ENCODE measurements around the gene SOBP.

SOBP gene

GRCh38 chr6:107706516-107707115 lies 216.7 kb downstream of the SOBP start:
- no peaks in the 10 kb centered on the region for H3K9me3 ChIP-seq (ENCODE audit: insufficient read depth, low read length)
- no peak overlapping the region for H3K27ac ChIP-seq (ENCODE audit: low read length)
- no peaks in the 10 kb centered on the region for H3K36me3 ChIP-seq (replicated peaks; ENCODE audit: low read depth, low read length)
- no peaks in the 10 kb centered on the region for H3K79me2 ChIP-seq (ENCODE audit: low read length)
- H3K9ac ChIP-seq (ENCODE audit: low read length) = no peak overlapping the region
- no peak for TF ChIP-seq EZH2phosphoT487 (IDR thresholded peaks at IDR 0.05; ENCODE audit: low read depth)
- TF ChIP-seq CTCF (IDR thresholded peaks at IDR 0.05; ENCODE audit: low read depth, low read length) = no peak
- no peaks in the 10 kb centered on the region for H4K20me1 ChIP-seq (ENCODE audit: insufficient read depth, low read length)
- peaks cover 12% of the 10 kb centered on the region for H3K4me1 ChIP-seq (ENCODE audit: low read length)
- H3K27me3 ChIP-seq (ENCODE audit: low read depth, low read length) = no peaks in the 10 kb centered on the region
- no peak overlapping the region for H3K4me2 ChIP-seq (ENCODE audit: low read length)
- H2AFZ ChIP-seq (ENCODE audit: low read depth, low read length) = no peak overlapping the region
- no peak overlapping the region for H3K4me3 ChIP-seq (ENCODE audit: low read length)

GRCh38 chr6:107707346-107708275 lies 217.7 kb downstream of the SOBP start:
- Histone ChIP-seq H3K27ac (ENCODE audit: low read length) (no peak overlapping the region), H3K9me3 (ENCODE audit: insufficient read depth, low read length) (no peaks in the 10 kb centered on the region), H3K9ac (ENCODE audit: low read length) (no peak overlapping the region), H3K4me3 (ENCODE audit: low read length) (no peak overlapping the region), H3K27me3 (ENCODE audit: low read depth, low read length) (no peaks in the 10 kb centered on the region), H3K4me1 (ENCODE audit: low read length) (peaks cover 17% of the 10 kb centered on the region), H3K36me3 (replicated peaks; ENCODE audit: low read depth, low read length) (no peaks in the 10 kb centered on the region), H3K79me2 (ENCODE audit: low read length) (no peaks in the 10 kb centered on the region), H4K20me1 (ENCODE audit: insufficient read depth, low read length) (no peaks in the 10 kb centered on the region), H2AFZ (ENCODE audit: low read depth, low read length) (no peak overlapping the region), H3K4me2 (ENCODE audit: low read length) (no peak overlapping the region)
- TF ChIP-seq CTCF (IDR thresholded peaks at IDR 0.05; ENCODE audit: low read depth, low read length) (no peak), EZH2phosphoT487 (IDR thresholded peaks at IDR 0.05; ENCODE audit: low read depth) (no peak)

GRCh38 chr6:107708435-107708834 lies 218.5 kb downstream of the SOBP start:
- H3K4me3 ChIP-seq (ENCODE audit: low read length) = no peak overlapping the region
- H3K27me3 ChIP-seq (ENCODE audit: low read depth, low read length) = no peaks in the 10 kb centered on the region
- no peak overlapping the region for H3K4me2 ChIP-seq (ENCODE audit: low read length)
- H3K79me2 ChIP-seq (ENCODE audit: low read length) = no peaks in the 10 kb centered on the region
- no peak overlapping the region for H3K27ac ChIP-seq (ENCODE audit: low read length)
- no peak overlapping the region for H2AFZ ChIP-seq (ENCODE audit: low read depth, low read length)
- H3K9ac ChIP-seq (ENCODE audit: low read length) = no peak overlapping the region
- TF ChIP-seq EZH2phosphoT487 (IDR thresholded peaks at IDR 0.05; ENCODE audit: low read depth) (no peak), CTCF (IDR thresholded peaks at IDR 0.05; ENCODE audit: low read depth, low read length) (no peak)
- H4K20me1 ChIP-seq (ENCODE audit: insufficient read depth, low read length) = no peaks in the 10 kb centered on the region
- H3K36me3 ChIP-seq (replicated peaks; ENCODE audit: low read depth, low read length) = no peaks in the 10 kb centered on the region
- H3K9me3 ChIP-seq (ENCODE audit: insufficient read depth, low read length) = no peaks in the 10 kb centered on the region
- H3K4me1 ChIP-seq (ENCODE audit: low read length) = peaks cover 25% of the 10 kb centered on the region

- no peaks in the 10 kb centered on the region for H3K79me2 ChIP-seq (ENCODE audit: low read length)
- H3K4me3 ChIP-seq (ENCODE audit: low read length) = no peak overlapping the region
- H3K36me3 ChIP-seq (replicated peaks; ENCODE audit: low read depth, low read length) = no peaks in the 10 kb centered on the region
These were observed 219.4 kb downstream of the SOBP start for GRCh38 chr6:107709341-107709740.

More at GRCh38 chr6:107709341-107709740, 219.4 kb downstream of the SOBP start:
- H3K27me3 ChIP-seq (ENCODE audit: low read depth, low read length) = no peaks in the 10 kb centered on the region
- TF ChIP-seq CTCF (IDR thresholded peaks at IDR 0.05; ENCODE audit: low read depth, low read length) = no peak
- no peak for TF ChIP-seq EZH2phosphoT487 (IDR thresholded peaks at IDR 0.05; ENCODE audit: low read depth)
- no peaks in the 10 kb centered on the region for H4K20me1 ChIP-seq (ENCODE audit: insufficient read depth, low read length)
- no peak overlapping the region for H2AFZ ChIP-seq (ENCODE audit: low read depth, low read length)
- no peak overlapping the region for H3K9ac ChIP-seq (ENCODE audit: low read length)
- H3K9me3 ChIP-seq (ENCODE audit: insufficient read depth, low read length) = no peaks in the 10 kb centered on the region
- H3K4me2 ChIP-seq (ENCODE audit: low read length) = no peak overlapping the region
- H3K4me1 ChIP-seq (ENCODE audit: low read length) = peaks cover 24% of the 10 kb centered on the region
- H3K27ac ChIP-seq (ENCODE audit: low read length) = no peak overlapping the region
